ENCODE data around the gene C3orf22. TPM values are rescaled to one million over a fixed set of nuclear protein-coding genes. Genes with fewer than 3 reads are reported as not detected.

Gene C3orf22
- total RNA-seq, 1 experiment from 2014 or later = not detected

DNA sequence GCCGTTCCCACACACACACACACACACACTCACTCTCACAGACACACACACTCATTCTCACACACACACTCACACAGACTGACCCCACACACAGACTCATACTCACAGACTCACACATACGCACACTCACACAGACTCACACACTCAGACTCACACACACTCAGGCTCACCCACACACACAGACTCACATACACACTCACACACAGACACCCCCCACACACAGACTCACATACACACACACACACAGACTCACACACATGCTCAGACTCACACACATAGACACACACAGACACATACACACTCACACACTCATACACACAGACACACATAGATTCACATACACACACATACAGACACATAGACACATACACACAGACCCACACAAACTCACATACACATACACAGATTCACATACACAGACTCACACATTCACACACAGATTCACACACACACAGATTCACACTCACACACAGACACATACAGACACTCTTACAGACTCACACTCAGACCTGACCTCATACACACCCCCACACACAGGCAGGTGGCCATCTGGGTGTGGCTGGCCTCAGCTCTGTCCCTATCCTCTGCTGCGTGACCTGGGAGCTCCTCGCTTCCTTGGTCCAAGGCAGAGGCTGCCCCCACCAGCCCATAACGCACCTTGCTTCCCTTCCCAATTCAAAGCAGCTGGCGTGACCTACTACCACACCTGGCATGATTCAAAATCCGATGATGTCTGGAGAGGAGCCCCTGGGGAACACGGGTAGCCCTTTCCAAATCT lies 1.9 kb downstream of the C3orf22 start:
- DNase-seq (ENCODE audit: low spot score) = no peak

DNA sequence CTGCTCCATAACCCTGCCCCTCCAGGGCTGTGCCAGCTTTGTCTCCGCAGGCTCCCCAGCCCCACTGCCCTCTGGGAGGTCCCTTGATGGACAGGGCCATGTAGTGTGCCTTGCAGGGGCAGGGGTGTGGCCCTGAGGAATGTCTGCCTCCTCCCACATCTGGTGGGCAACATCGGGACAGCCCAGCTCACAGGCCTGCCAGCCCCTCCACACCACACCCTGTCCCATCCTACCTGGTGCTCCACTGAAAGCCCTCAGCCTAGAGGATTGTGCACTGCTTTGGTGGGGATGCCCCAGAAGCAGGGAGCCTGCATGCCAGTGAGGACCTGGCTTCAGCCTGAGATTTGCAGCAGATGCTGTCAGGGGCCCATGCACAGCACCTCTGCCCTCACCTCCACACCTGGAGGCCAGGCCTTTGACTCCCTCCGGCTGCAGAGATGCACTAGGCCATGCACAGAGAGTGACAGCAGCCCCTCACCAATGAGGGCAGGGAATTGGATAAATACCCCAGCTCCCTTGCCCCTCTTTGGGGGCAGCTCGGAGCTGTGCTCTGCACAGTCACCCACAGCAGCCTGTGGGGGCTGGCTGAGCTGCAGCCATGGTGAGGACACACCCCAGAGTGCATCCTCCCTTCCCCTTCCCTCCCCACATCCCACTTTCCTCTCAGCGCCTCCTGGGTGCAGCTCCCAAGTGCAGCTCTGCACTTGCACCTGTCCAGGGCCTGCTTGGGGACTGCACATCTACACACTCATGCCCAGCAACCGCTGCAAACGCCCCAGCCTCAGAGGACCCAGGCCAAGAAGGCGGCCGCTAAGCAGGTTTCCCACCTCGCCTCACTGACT lies 2.7 kb downstream of the C3orf22 start:
- no peak for DNase-seq (ENCODE audit: low spot score)

GRCh38 chr3:126554560-126555525 lies 3.9 kb downstream of the C3orf22 start:
- DNase-seq (ENCODE audit: low spot score) = no peak

GRCh38 chr3:126553284-126554084 lies 5.2 kb downstream of the C3orf22 start:
- DNase-seq (ENCODE audit: low spot score) = no peak

DNA sequence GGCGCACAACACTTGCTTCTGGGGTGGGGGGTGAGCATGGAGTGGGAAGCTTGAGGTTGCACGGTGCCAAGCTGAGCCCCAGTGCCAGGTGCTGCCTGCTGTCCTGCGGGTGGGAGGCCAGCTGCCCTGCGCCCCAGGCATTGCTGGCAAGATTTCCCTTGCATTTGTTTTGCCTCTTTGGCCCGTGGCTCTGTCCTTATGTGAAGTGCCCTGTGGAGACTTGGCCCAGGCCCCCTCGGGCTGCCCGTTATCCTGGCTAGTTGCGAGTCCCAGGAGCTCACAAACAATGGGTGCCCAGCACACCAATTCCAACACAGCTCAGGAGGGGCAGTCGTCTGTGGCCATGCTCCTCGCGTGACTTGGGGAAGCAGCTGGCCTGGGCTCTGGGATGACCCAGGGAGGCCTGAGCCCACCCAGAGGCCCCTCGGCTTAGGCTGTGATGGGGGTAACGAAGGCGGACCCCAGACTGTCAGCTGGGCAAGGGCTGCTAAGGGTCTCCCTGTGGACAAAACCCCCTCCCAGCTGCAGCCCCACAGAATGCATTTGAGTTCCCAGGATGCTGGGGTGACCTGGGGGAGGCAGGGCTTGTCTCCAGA lies 5.9 kb downstream of the C3orf22 start:
- no peak for DNase-seq (ENCODE audit: low spot score)

GRCh38 chr3:126551839-126552687 lies 6.7 kb downstream of the C3orf22 start:
- no peak for DNase-seq (ENCODE audit: low spot score)

- DNase-seq (ENCODE audit: low spot score) = no peak
Measured at GRCh38 chr3:126551121-126551838, 7.5 kb downstream of the C3orf22 start.

DNA sequence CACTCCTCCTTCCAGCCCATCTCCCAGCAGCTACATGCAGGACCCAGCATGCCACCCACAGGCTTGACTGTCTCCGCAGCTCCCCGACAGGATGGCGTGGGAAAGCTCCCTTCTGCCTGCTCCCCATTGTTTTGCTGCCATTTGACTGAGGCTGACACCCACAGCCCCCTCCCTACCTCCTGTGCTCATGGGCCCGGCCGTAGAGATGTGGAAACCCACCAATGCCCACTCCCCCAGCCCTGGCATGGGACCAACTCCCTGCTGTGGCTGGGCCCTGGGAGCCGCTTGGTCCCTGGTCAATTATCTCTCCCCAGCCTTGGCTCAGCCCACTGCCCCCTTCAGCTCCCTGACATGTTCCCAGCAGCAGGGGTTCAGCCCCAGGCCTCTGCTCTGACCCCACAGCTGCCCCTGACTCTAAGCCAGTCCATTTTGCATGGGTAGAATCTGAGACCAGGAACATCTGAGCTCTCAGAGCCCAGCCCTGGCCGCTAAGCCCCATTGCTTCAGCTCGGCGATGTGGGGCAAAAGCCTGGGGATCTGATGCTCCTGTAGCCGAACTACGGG lies 8.2 kb downstream of the C3orf22 start:
- DNase-seq (ENCODE audit: low spot score) = no peak

- no peak for DNase-seq (ENCODE audit: low spot score)
Measured at GRCh38 chr3:126549861-126550487, 8.8 kb downstream of the C3orf22 start.

DNA sequence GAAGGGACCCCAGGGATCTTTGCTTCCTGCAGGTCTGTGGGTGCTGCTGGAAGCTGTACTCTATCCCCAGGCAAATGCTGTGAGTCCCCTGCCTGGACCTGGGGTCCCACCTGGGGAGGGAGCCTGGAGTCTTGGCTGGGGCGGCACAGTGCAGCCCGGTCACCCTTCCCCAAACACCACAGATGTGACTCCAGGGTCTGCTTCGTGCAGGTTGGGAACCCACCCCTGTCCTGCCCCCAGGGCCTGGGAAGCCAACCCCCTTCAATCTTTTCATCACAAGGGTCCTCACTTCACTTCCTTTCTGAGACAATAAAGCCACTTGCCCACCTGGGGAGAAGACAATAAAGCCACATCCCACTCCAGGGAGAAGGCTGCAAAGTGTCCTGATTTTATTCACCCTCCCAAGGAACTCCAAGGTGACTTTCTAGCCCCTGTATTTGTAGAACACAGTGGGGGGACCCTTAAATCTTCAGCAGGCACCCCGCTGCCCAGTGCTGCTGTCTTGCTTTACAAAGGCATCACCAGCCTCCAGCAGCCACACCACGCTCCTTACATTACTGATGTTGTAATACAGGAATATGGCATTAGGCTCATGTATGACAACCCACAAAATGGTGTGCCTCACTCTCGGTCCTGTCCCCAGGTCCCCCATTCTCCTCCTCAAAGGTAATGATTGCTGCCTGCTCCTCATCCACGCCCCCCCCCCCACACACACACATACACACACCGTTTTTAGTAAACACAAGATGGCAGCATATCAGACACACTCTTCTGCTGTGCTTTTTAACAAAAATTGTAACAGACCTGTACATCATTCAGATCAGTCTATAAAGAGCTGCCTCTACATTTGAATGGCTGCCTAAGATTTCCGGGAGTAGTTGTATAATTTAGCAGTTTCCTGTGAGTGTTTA lies 9.9 kb downstream of the C3orf22 start:
- DNase-seq (ENCODE audit: low spot score) = no peak

GRCh38 chr3:126547721-126548120 lies 11.0 kb downstream of the C3orf22 start:
- no peak for DNase-seq (ENCODE audit: low spot score)

GRCh38 chr3:126546549-126547239 lies 12.0 kb downstream of the C3orf22 start:
- DNase-seq (ENCODE audit: low spot score) = no peak

- DNase-seq (ENCODE audit: low spot score) = no peak
Measured at GRCh38 chr3:126546013-126546412, 12.7 kb downstream of the C3orf22 start.

DNA sequence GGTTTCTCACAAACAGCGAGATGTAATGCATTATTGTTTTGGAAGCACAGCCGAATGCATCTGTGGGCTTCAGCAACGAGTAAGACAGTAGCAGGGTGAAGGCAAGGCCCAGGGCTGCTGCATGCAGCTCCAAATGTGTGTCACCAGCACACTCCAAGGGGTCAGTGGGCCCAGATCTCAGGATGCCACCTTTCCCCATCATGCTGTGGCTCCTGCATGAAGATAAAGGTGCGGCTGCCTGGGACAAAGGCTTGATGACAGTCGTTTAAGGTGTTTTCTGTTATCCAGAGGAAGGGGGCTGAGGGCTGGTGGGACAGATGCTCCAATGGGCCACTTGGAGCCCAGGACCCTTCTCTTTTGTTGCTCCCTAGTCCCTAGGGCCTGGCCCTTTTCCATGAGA lies 13.2 kb downstream of the C3orf22 start:
- DNase-seq (ENCODE audit: low spot score) = no peak

DNA sequence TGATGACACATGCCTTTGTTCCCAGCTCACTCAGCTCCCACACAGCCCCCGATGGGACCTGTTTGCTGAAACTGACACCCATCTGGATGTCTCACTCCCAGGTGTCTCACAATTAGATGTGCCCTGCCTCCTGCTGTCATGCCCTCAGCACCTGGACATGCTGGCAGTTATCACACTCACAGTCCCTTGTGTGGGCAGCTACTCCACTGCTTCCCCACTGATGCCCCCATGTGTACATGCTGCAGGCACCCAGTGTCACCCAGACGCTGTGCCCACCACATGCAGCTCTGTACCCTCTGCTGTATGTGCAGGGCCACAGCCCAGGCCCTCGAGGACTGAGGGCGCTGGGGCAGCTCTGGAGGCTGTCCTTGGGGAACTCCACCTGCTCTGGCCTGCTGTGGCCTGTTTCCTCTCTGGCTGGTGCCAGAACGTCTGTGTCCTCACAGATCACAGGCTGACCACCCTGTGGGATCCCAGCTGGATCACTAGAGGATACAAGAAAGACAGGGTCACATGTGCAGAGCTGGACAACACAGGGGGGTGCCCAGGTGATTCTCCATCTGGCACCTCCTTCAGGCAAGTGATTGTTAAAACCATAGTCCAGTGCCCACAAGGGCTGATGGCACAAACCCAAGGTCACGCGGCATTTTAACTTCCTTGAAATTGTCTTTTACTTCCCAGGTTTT lies 14.0 kb downstream of the C3orf22 start:
- no peak for DNase-seq (ENCODE audit: low spot score)

Measured in A172 (cell line).